HCEC 1CT (cell line): ENCODE results near the gene AGBL1.

Experiments
- DNase-seq: peaks from one replicate; pipeline ENCODE4 v3.0.0-alpha.2; 2017

The AGBL1 gene

GRCh38 chr15:86165265-86166211 is 85.9 kb downstream of the AGBL1 start:
- DNase-seq, result no peak

DNA sequence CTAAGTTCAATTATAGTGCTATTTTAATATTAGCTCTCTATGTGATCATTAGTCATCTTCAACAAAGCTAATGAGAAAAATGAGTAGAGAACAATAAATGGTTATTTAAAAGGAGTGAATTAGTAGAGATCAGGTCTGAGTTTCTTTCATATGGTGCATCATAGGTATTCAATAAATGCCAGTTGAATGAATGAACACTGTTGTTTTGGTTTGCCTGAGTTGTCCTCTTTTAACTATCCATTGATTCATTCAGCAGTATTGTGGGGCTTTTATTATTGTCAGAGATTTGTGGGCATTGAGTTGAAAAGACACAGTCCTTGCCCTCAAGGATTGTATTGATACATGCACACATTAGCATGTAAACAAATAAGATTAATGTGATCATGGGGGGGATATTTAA is 88.2 kb downstream of the AGBL1 start:
- DNase-seq, result no peak

GRCh38 chr15:86178845-86179244 is 99.2 kb downstream of the AGBL1 start:
- DNase-seq, result no peak

DNA sequence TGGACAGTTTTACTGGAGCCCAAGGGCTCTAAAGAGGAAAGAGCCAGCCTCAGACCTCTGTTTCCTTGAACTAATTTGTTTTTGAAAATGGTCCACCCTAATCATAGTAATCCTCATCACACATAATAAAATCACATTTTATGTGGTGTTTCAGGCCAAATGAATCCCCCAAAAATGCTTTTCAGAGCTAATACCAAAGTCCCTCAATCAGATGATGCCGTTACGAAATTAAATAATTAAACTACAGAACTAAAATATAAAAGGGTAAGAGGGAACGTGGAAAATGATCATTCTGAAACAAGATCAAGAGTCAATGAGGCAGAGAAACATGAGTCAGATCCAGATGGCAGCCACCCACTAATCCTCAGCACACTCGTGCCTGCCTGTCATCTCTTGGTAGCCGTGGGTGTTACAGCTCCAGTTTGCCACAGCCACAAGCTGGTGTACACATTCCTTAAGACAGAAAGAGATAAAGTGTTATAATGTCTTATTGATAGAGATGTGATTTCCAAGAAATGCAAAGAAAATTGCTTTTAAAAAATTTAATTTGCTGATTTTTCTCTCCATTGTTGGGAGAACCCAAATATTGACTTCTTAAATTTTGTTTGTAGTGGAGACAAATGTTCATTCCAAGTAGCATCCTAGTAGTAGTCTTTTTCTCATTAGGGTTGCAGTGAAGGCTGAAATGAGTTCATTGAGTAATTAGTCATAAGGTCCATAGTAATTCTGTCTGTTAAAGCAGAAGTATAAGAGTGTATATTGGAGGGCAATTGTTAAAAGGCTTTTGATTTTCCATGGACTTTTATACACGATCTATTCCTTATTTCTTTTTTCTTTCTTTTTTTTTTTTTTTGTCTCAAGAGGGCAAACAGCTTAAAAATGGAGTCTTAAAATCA is 104.2 kb downstream of the AGBL1 start:
- DNase-seq, result no peak

DNA sequence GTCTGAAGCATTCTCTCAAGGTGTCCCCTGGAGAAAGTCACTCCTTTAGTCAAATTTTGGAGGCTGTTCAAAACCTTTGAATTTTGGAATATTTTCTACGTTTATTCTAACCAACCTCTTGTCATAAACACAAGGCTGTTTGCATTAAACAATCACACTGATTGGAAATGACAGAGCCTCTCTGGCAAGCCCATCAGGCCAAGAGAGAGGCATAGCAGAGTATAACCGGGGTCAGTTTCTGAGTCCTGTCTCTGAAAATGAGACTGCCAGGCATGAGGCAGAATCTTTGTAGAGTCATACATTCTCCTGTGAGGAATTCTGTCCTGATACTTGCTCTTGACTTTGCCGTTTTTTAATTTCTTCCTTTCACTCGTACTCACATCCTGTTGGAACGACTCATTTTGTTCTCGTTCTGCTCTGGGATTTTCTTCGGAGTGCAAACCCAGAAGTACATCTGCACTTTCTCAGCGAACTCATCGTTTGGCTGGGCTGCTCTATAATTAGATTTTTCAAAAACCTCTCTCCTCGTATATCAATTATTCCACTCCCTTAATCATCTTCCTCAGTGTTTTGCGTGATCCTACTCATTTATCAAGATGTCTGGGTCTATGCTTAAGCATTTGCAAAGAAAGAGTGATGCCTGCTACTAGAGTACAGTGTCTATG is 114.2 kb downstream of the AGBL1 start:
- no peak for DNase-seq

- DNase-seq, result no peak
Observed at GRCh38 chr15:86197770-86198169, 118.1 kb downstream of the AGBL1 start.

GRCh38 chr15:86199467-86200145 is 119.9 kb downstream of the AGBL1 start:
- DNase-seq, result no peak

DNA sequence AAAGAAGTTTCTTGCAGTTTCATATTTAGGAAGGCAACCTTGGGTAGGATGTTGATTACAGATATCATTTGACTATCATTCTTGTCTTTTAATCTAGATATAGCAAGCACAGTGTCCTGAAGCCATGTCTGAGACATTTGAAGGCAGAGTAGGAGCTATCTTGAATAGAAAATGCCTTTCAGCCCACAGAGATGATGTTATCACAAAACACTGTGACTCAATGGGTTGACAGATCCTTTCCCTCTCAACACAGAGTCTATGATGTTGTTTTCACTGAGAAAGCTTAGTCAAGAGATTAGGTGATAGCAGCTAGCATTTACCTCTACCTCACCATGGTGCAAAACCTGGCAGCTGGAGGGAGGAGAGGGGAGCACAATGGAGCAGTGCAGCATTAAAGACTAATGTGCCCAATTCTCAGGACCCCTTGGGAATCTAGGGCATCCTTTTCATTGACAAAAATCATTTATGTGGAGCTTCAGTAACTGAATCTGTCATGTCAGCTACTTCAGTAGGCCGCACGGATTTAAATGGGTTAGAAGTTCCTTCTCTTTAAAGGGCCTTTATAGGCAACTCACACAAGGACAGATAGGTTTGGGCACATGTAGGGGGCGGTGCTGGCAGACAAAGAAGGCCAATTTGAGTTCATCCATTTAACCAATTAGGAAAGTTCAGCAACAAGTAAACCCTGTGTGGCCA is 121.8 kb downstream of the AGBL1 start:
- DNase-seq, result no peak

DNA sequence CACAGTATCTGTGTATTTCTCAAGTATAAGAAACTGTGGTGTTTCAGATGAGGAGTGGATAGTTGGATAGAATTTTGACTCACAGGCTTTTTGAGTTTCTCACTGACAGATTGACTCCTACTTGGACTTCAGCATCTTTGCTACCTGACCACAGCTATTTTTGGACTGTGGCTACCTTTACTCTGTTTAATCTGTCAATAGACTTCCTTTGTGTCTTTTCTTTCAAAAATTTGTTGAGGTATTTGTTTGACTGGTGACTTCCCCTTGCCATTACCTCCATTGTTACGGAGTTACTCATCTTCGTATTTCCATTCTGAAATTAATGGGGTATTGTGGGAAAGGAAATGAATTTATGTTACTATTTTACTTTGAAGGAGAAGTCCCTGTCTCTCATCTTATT is 123.8 kb downstream of the AGBL1 start:
- no peak for DNase-seq

DNA sequence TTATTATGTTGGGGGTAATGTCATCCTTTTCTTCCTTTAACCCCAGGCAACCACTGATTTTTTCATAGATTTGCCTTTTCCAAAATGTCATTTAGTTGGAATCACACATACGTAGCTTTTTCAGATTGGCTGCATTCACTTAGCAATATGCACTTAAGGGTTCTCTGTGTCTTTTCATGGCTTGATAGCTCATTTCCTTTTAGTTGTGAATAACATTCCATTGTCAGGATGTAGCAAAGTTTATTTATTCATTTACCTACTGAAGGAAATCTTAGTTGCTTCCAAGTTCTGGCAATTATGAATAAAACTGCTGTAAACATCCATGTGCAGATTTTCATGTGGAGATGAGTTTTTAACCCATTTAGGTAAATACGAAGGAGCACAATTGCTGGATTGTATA is 125.4 kb downstream of the AGBL1 start:
- DNase-seq, result no peak

GRCh38 chr15:86213420-86213819 is 133.7 kb downstream of the AGBL1 start:
- DNase-seq, result no peak

- no peak for DNase-seq
Observed at GRCh38 chr15:86213888-86214287, 134.2 kb downstream of the AGBL1 start.

- DNase-seq, result no peak
Observed at GRCh38 chr15:86221119-86221518, 141.4 kb downstream of the AGBL1 start.

DNA sequence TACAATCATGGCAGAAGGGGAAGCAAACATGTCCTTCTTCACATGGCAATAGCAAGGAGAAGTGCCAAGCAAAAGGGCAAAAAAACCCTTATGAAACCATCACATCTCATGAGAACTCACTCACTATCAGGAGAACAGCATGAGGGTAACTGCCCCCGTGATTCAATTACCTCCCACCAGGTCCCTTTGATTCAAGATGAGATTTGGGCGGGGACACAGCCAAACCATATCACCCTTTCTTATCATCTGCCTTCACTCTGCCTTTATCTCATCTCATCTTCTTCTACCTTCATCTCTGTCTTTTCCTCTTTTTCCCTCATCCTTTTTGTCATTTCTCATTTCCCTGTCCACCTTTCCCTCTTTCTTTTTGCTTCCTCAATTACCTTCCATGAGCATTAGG is 149.6 kb downstream of the AGBL1 start:
- no peak for DNase-seq

DNA sequence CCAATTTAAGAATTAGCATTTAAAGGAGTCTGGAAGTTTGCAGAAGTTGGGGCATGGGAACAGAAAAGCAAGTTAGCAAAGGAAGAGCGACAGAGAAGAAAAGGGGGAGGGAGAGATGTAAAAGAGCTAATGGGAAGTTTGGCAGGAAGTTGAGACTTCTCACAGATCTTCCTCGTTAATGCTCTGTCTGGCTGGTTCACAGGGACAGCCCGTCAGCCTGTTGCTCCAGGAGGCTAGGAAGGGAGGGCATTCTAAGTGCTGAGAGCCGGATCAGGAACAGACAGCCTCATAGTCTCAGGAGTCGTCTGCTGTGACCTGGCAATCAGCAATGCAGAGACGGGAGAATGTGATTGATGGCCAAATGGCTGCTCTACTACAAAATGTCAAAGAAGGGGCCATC is 150.3 kb downstream of the AGBL1 start:
- DNase-seq, result no peak

- DNase-seq, result no peak
Observed at GRCh38 chr15:86231864-86232721, 152.4 kb downstream of the AGBL1 start.

DNA sequence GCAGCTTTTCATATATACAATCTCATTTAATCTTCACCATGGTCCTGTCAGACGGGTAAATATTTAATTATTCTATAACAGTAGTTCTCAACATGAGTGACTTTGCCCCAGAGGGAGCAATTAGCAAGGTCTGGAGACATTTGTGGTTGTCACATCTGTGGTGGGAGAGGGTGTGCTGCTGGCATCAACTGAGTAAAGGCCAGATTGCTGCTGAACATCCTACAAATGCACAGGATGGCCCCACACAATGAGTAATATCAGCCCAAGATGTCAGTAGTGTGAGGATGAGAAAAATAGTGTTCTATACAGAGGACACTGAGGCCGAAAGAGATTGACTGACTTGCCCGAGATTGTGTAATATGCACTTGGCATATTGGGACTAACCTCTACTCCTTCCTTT is 156.0 kb downstream of the AGBL1 start:
- DNase-seq, result no peak

DNA sequence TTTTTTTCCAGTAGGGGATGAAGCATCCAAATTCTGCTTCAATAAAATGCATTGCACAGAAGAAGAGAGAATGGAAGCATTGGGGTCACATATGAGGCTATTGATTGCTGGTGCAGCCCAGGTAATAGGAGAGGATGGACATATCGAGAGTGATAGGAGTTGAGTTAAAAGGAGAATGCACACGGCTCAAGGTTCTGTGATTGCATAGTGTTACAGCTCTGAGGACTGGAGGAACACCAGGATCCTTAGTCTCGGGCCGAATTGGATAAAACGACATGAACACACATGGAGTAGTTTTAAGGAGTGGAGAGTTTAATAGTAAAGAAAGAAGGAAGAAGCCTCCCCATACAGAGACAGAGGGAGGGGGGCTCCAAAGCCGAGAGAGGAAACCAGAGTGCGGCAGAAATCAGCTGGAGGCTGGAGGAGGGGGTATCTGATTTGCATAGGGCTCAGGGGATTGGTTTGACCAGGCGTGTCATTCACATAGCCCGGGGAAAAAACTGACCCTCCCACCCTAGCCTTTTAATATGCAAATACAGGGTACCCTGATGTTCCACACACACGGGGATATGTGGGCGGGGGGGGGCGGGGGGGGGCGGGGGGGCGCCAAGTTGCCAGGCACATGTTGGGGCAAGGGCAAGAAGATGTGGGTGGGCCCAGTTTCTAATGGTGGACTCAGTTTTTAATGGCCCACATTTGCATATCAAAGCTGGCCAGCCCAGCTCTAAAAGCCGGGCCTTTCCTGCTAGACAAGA is 156.9 kb downstream of the AGBL1 start:
- no peak for DNase-seq

DNA sequence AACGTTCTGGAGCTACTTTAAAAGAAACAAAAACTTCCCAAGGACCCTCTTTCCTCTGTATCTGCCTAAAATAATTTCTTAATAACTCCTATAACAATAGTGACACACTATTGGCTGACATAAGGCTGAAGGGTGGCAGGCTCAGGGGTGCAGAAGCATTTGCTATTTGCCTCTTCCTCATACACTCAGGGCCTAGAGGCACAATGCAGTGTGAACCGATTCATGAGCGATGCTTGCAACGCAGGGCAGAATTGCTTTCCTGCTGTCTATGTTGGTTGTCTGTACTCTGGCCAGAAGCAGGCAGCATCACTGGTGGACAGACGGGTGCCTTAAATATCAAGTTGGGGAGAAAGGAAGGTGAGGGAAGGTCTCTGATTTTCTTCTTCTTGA is 157.4 kb downstream of the AGBL1 start:
- no peak for DNase-seq

DNA sequence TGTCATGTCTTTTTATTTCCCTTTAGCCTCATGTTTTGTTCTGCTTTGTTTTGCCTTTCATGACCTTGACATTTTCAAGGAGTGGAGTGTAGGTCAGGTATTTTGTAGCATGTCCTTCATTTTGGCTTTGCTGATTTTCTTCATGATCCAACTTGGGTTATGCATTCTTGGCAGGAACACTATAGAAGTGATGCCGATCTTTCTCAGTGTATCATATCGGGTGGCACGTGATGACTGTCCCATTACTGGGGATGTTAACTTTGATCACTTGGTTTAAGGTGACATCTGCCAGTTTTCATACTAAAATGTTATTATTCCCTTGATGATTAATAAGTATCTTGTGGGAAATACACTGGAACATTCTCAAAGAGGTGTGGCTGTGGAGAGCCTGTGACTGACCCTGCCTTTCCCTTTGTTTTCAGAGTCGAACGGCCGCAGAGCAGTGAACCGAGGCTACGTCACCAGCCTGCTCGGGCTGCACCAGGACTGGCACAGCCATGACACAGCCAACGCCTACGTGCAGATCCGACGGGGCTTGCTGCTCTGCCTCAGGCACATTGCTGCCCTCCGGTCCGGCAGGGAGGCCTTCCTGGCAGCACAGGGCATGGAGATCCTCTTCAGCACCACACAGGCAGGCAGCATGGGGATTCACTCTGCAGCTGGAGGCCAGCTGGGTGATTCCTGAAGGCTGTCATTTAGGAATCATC is 167.7 kb downstream of the AGBL1 start:
- no peak for DNase-seq
